OCI-M1 (cell line): ENCODE measurements around the gene ANKS1A.
"Not testable (repeated sequence)": the region's sequence is repeated elsewhere in the genome, so short reads cannot be mapped to it uniquely, and the experiment has no call there.

Experiments used
- DNase-seq: peaks from one replicate; lab custom pipeline; 2025; lab: John Stamatoyannopoulos, UW

ANKS1A gene

DNA sequence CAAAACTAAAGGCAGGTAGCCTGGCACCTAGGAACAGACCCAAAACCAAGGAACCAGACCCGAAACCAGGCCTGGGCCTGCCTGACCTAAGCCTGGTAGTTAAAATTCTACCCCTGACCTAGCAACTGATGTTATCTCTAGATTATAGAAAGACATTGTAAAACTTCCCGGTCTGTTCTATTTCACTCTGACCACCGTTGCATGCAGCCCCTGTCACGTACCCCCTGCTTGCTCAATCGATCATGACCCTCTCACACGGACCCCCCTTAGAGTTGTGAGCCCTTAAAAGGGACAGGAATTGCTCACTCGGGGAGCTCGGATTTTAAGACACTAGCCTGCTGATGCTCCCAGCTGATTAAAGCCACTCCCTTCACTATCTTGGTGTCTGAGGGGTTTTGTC, 109.4 kb downstream of the ANKS1A start:
- not testable (repeated sequence) for DNase-seq

- DNase-seq = not testable (repeated sequence)
Observed at GRCh38 chr6:34999153-34999552, 110.1 kb downstream of the ANKS1A start.

- DNase-seq = not testable (repeated sequence)
Observed at GRCh38 chr6:34999962-35000361, 110.9 kb downstream of the ANKS1A start.

DNA sequence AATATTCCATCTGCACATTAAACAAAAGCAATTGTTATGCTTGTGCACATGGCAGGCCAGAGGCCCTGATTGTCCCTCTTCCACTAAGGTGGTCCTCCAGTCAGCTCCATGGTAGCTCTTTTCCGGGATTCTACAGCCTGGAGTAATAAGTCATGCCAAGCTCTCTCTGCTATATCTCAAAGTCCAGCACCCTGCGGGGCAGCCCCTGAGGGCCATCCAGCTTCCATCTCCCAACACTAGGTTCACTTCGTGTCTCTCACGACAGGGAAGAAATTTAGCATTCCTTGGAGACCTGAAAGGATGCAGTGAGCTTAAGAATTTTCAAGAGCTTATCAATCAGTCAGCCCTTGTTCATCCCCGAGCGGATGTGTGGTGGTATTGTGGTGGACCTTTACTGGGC, 112.3 kb downstream of the ANKS1A start:
- not testable (repeated sequence) for DNase-seq

DNA sequence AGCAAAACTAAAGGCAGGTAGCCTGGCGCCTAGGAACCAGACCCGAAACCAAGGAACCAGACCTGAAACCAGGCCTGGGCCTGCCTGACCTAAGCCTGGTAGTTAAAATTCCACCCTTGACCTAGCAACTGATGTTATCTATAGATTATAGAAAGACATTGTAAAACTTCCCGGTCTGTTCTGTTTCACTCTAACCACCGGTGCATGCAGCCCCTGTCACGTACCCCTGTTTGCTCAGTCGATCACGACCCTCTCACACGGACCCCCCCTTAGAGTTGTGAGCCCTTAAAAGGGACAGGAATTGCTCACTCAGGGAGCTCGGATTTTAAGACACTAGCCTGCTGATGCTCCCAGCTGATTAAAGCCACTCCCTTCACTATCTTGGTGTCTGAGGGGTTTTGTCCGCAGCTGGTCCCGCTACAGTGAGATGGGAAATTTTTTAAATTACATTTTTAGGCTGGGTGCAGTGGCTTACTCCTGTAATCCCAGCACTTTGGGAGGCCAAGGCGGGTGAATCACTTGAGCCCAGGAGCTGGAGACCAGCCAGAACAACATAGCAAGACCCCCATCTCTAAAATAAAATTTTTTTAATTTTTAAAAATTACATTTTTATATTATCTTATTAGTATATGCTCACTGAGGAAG, 115.0 kb downstream of the ANKS1A start:
- not testable (repeated sequence) for DNase-seq

GRCh38 chr6:35007016-35007415, 118.0 kb downstream of the ANKS1A start:
- DNase-seq = no peak

DNA sequence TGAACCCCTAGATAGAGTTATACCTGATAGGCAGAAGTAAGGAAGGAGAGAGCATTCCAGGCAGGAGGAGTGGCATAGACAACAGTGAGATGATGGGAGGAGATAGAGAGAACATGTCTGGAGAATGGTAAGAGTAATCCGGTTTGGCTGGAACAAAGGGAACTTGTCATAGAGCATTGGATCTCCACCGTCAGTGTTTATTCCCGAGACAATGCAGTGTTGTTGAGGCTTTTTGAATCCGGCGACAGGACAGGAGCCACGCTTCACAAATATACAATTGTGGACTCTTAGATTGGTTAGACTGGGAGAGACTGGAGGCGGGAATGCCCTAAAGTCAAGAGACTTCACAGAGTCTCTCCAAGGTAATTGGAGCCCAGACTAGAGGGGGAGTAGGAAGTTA, 119.8 kb downstream of the ANKS1A start:
- DNase-seq = no peak

GRCh38 chr6:35011096-35012041, 122.3 kb downstream of the ANKS1A start:
- DNase-seq = peak; percentile 29

GRCh38 chr6:35013701-35014100, 124.6 kb downstream of the ANKS1A start:
- DNase-seq = no peak

DNA sequence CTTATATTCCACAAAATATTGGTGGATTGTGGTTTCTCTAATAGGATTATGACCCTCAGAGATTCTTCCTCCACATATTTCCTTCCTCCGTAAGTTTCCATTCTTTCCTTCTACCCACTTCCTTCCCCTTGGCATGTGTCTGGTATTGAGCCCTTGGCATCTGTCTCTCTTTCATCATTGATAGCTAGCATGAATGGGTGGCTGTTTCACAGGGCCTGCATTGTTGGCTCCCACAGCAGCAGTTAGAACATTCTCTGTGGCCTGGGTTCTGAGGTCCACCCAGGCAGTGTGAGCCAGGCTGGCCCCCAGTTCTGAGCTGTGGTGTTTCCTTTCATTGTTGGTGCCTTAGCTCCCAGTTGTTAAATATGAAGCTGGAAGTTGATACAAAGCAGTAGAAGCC, 125.3 kb downstream of the ANKS1A start:
- DNase-seq = no peak

GRCh38 chr6:35014786-35015185, 125.7 kb downstream of the ANKS1A start:
- no peak for DNase-seq

GRCh38 chr6:35015476-35015875, 126.4 kb downstream of the ANKS1A start:
- no peak for DNase-seq

DNA sequence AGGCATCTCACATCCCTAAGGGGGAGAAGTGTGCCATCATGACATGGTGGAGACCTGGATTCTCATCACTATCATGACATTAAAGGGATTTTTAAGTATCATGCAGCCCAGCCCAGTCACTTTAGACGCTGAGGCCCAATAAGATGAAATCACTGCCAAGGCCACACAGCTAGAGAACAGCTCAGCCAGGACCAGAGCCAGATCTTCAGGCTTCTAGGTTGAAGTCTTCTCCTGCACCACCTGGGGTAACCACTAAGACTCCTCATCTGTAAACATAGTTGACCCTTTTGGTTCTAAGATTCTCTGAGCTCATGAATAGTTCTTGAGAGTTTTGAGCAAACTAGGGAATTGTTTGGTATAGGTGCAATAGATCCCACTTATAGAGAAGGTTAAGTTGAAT, 126.9 kb downstream of the ANKS1A start:
- DNase-seq = no peak

DNA sequence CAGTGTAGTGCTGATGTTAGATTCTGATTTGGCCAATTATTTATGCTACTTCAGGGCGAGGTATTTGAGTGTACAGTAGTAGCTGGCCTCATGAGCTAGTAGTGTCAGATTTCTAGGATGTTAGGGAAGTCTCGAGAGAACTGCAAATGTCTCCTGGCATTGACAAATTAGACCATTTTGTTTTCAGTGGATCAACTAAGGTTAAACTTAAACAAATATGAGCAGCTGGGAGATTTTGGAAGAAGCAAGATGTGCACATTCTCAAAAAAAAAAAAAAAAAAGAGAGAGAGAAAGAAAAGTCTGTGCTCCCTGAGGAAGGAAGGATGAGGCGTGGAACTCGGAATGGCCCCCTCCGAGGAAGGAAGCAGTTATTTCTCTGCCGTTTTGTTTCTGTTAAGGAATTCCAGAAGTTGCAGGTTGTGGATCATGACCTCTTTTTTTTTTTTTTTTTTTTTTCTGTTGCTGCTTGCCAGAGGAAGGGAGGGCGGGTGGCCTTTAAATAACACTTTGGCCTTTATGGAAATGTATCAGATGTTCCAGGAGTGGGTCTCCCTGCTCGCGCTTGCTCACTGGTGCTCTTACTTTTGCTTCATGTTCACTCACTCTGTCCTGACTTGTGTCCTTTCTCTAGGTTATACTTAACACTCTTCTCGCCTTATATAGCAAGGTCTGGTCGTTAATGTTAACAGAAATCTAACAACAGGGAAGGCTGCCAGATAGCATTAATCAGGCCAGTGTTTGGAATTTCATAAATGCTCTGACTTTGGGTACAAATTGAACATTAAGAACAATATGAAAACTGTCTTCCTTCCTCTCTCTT, 127.7 kb downstream of the ANKS1A start:
- no peak for DNase-seq

GRCh38 chr6:35017411-35018181, 128.5 kb downstream of the ANKS1A start:
- DNase-seq = no peak

- no peak for DNase-seq
Observed at GRCh38 chr6:35018182-35018519, 129.1 kb downstream of the ANKS1A start.

GRCh38 chr6:35018746-35019145, 129.7 kb downstream of the ANKS1A start:
- DNase-seq = no peak

GRCh38 chr6:35019171-35019570, 130.1 kb downstream of the ANKS1A start:
- no peak for DNase-seq

DNA sequence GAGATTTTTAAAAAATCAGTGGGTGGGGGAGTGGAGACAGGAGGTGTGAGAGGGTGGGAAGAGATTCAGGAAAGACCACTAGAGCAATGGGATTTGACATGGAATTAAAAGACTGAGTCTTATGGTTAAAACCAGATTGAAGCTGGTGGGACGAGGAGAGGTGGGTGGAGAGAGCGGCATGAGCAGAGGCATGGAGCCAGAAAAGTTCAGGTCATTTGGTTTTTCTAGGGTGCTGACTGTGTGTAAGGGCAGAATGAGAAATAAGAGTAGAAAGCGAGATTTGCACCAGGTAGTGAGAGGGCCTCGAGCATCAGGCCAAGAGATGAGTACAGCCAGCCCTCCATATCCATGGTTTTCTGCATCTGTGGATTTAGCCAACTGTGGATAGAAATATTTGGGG, 130.8 kb downstream of the ANKS1A start:
- DNase-seq = no peak

- DNase-seq = no peak
Observed at GRCh38 chr6:35021004-35021403, 131.9 kb downstream of the ANKS1A start.

DNA sequence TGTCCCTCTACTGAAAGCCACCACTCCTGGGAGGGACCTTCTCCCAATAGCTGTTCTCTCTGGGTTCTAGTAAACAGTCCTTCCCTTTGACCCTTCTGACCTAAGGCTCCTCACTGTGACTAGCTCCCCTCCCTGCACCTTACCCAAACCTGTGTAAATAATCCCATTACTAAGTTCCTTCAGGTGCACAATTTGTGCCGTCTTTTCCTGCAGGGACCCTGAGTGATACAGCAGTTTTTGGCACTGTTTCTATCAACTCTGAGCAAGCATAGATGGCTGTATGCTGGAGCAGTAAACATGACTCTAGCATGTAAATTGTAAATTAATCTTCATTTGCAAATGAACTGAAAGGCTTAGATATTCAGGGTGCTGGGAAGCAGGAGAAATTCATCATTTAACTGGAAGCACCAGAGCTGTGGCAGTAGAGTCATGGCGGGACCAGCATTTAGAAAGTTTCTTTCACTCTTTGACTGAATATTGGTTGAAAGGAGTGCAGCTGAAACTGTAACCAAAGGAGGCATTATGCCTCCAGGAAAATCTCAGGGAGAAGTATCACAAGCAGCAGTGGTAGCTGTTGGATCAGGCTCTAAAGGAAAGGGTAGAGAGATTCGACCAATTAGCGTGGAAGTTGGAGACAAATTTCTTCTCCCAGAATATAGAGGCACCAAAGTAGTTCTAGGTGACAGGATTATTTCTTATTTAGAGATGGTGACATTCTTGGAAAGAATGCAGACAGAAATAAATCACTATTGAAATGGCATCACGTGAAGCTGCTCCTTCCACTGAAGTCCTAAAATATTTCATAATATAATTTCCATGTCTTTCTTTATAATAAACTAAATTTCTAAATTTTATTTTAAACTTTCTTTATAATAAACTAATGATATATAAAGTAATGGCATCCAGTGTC, 134.3 kb downstream of the ANKS1A start:
- no peak for DNase-seq
